ENCODE data around the gene C6orf120. TPM values are rescaled to one million over a fixed set of nuclear protein-coding genes. Genes with fewer than 3 reads are reported as not detected.

Gene C6orf120
- total and polyA plus RNA-seq, 7 donors = 9.2 to 42.1 (median 18.7) TPM

DNA sequence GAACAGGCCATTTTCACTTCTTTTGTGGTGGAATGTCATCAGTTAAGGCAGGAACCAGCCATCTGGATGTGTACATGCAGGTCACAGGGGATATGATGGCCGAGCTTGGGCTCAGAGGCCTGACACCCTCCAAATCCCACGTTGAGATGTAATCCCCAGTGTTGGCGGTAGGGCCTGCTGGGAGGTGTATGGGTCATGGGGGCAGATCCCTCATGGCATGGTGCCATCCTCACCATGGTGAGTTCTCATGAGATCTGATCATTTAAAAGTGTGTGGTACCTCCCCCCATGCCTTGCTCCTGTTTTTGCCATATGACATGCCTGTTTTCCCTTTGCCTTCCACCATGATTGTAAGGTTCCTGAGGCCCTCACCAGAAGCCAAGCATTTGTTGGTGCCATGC, 26.9 kb upstream of the C6orf120 start:
- H3K27ac ChIP-seq = no peak overlapping the region
- no peaks in the 10 kb centered on the region for H3K9me3 ChIP-seq
- no peak for DNase-seq
- no peaks in the 10 kb centered on the region for H3K27me3 ChIP-seq (ENCODE audit: insufficient read depth in 3 of 3, low read length in 2 of 3)
- no peaks in the 10 kb centered on the region for H3K4me1 ChIP-seq
- H3K36me3 ChIP-seq (ENCODE audit: insufficient read depth in 1 of 2, low read depth in 1 of 2) = peaks cover 0 to 22% of the 10 kb centered on the region in 2 donors
- WGBS, 3 donors = 96 to 100% (median 100%) methylated on average over 3 of the region's 3 CpGs
- ATAC-seq = no peak
- TF ChIP-seq, protein P1, sequence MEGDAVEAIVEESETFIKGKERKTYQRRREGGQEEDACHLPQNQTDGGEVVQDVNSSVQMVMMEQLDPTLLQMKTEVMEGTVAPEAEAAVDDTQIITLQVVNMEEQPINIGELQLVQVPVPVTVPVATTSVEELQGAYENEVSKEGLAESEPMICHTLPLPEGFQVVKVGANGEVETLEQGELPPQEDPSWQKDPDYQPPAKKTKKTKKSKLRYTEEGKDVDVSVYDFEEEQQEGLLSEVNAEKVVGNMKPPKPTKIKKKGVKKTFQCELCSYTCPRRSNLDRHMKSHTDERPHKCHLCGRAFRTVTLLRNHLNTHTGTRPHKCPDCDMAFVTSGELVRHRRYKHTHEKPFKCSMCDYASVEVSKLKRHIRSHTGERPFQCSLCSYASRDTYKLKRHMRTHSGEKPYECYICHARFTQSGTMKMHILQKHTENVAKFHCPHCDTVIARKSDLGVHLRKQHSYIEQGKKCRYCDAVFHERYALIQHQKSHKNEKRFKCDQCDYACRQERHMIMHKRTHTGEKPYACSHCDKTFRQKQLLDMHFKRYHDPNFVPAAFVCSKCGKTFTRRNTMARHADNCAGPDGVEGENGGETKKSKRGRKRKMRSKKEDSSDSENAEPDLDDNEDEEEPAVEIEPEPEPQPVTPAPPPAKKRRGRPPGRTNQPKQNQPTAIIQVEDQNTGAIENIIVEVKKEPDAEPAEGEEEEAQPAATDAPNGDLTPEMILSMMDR (IDR thresholded peaks at IDR 0.05) = no peak
- intact Hi-C loops (cut with DNase I) = no loop called here
- no peak overlapping the region for H3K4me3 ChIP-seq

DNA sequence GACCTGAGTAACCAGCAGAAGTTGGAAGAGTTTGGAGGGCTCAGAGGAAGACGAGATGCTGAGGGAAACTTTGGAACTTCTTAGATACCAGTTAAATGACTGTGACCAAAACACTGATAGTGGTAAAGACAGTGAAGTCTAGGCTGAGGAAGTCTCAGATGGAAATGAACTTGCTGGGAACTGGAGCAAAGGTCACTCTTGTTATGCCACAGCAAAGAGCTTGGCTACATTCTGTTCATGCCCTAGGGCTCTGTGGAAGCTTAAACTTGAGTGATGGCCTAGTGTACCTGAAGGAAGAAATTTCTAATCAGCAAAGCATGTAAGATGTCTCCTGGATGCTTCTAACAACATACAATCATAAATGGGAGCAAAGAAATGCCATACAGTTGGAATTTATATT, 24.8 kb upstream of the C6orf120 start:
- ATAC-seq (no peak), DNase-seq (no peak)
- 84 to 92% (median 91%) methylated on average over 1 of the region's 1 CpG for WGBS, 3 donors
- Histone ChIP-seq H3K27ac (no peak overlapping the region), H3K4me1 (no peaks in the 10 kb centered on the region), H3K9me3 (no peaks in the 10 kb centered on the region), H3K27me3 (ENCODE audit: insufficient read depth in 3 of 3, low read length in 2 of 3) (no peaks in the 10 kb centered on the region), H3K36me3 (ENCODE audit: insufficient read depth in 1 of 2, low read depth in 1 of 2) (peaks cover 0 to 8% of the 10 kb centered on the region in 2 donors), H3K4me3 (no peak overlapping the region)
- intact Hi-C loops (cut with DNase I) = no loop called here
- TF ChIP-seq, protein P1 (IDR thresholded peaks at IDR 0.05) = no peak

DNA sequence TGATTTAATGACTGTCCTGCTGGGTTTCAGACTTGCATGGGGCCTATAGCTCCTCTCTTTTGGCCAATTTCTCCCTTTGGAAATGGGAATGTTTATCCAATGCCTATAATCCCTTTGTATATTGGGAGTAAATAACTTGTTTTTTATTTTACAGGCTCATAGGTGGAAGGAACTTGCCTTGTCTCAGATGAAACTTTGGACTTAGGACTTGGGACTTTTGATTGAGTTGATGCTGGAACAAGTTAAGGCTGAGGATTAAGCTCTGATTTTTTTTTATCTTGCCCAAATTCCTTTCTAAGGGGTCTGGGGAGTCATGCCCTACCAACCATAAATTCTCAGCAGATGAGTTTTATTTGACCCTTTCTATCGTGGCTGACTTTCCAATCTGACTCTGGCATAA, 23.6 kb upstream of the C6orf120 start:
- no peak for DNase-seq
- Histone ChIP-seq H3K9me3 (no peaks in the 10 kb centered on the region), H3K4me1 (no peaks in the 10 kb centered on the region), H3K27ac (no peak overlapping the region), H3K36me3 (ENCODE audit: insufficient read depth in 1 of 2, low read depth in 1 of 2) (peaks cover 0 to 7% of the 10 kb centered on the region in 2 donors), H3K27me3 (ENCODE audit: insufficient read depth in 3 of 3, low read length in 2 of 3) (no peaks in the 10 kb centered on the region), H3K4me3 (no peak overlapping the region)
- ATAC-seq = no peak
- 55 to 73% (median 65%) methylated on average over 1 of the region's 1 CpG for WGBS, 3 donors
- intact Hi-C loops (cut with DNase I) = no loop called here
- TF ChIP-seq, protein P1 (IDR thresholded peaks at IDR 0.05) = no peak

DNA sequence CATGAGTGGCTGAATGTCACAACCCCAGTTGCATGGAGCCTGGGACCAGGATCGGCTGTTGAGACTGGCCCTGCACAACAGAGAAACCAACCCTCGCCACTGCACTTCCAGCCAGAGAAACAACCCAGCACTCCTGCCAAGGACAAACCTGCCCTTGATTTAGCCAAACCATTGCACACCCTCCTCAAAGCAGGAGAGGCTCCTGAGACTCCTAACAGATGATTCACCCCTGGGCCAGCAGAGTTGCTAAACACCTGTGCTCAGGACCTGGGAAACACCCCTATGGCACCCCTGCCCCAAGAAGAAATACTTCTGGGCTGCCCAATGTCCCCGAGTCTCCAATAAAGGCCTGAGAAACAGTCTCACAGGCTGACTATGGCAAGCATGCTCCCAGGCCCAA, 17.9 kb upstream of the C6orf120 start:
- H3K4me3 ChIP-seq = no peak overlapping the region
- ATAC-seq (no peak), DNase-seq (no peak)
- H3K4me1 ChIP-seq = no peaks in the 10 kb centered on the region
- peaks cover 8% of the 10 kb centered on the region for H3K9me3 ChIP-seq
- peaks cover 4 to 27% of the 10 kb centered on the region in 2 donors for H3K36me3 ChIP-seq (ENCODE audit: insufficient read depth in 1 of 2, low read depth in 1 of 2)
- H3K27ac ChIP-seq = no peak overlapping the region
- no peaks in the 10 kb centered on the region for H3K27me3 ChIP-seq (ENCODE audit: insufficient read depth in 3 of 3, low read length in 2 of 3)
- intact Hi-C loops (cut with DNase I) = no loop called here
- 94 to 98% (median 96%) methylated on average over 3 of the region's 3 CpGs for WGBS, 3 donors
- TF ChIP-seq, protein P1 (IDR thresholded peaks at IDR 0.05) = no peak

DNA sequence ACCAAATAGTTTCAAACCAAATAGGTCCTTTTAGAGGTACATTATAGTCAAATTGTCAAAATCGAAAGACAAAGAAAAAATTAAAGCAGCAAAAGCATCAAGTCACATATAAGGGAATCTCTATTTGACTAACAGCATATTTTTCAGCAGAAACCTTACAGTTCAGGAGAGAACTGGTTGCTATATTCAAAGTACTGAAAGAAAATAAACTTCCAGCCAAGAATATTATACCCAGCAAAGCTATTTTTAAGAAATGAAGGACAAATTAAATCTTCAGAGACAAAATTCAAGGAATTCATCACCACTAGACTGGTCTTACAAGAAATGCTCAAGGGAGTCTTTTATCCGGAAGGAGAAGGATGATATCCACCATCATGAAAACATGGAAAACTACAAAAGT, 16.1 kb upstream of the C6orf120 start:
- DNase-seq = no peak
- ATAC-seq = no peak
- intact Hi-C loops (cut with DNase I) = no loop called here
- 96 to 100% (median 99%) methylated on average over 2 of the region's 2 CpGs for WGBS, 3 donors
- peaks cover 4 to 21% of the 10 kb centered on the region in 2 donors for H3K36me3 ChIP-seq (ENCODE audit: insufficient read depth in 1 of 2, low read depth in 1 of 2)
- peaks cover 8% of the 10 kb centered on the region for H3K9me3 ChIP-seq
- H3K27ac ChIP-seq = no peak overlapping the region
- H3K4me1 ChIP-seq = no peaks in the 10 kb centered on the region
- no peaks in the 10 kb centered on the region for H3K27me3 ChIP-seq (ENCODE audit: insufficient read depth in 3 of 3, low read length in 2 of 3)
- TF ChIP-seq, protein P1 (IDR thresholded peaks at IDR 0.05) = no peak
- no peak overlapping the region for H3K4me3 ChIP-seq

Data from psoas muscle (tissue), 8 donors.